Endothelial cell of umbilical vein (primary cell): ENCODE measurements around the gene METTL9. TPM values are rescaled to one million over a fixed set of nuclear protein-coding genes. Genes with fewer than 3 reads are reported as not detected.

Experiments
- BruUV-seq: library from RNA; stranded (reverse); fragments of 400-500 nt; replicated peaks from 2 replicates; lab custom pipeline; 2021; lab: Mats Ljungman, UMichigan
- CTCF ChIA-PET: fragments of 300-600, 350-600 bp; sonication (Branson Sonifier 250); formaldehyde crosslinking; loops from one replicate; lab custom pipeline; 2021; ENCODE audit warnings: antibody characterized with exemption, inconsistent platforms; lab: Charles Lee
- POLR2A ChIA-PET: fragments of 300-600, 350-600 bp; sonication (Branson Sonifier 250); formaldehyde crosslinking; loops from one replicate; lab custom pipeline; 2021; ENCODE audit warnings: antibody characterized with exemption, inconsistent platforms; lab: Charles Lee
- DNase-seq: peaks from one replicate; pipeline ENCODE4 v3.0.0-alpha.2; 2011; ENCODE audit warnings: low read depth, low spot score
- FAIRE-seq: peaks from 2 replicates; lab custom pipeline; 2011; peaks lifted over from hg19 to GRCh38; lab: Jason Lieb, UNC
- H2AFZ ChIP-seq: 2 replicates; pipeline ENCODE4 v1.6.0; 2012; ENCODE audit warnings: low read depth, low read length, control low read depth, inconsistent platforms
- H3K27ac ChIP-seq: 2 replicates; pipeline ENCODE4 v1.5.1; 2011; ENCODE audit warnings: low read depth, mild to moderate bottlenecking, control low read depth, low read length, moderate library complexity; ENCODE audit not compliant: insufficient read depth
- H3K27me3 ChIP-seq, 2 experiments: 2 replicates each; pipeline versions ENCODE4 v1.6.0 to v1.6.1; 2011; ENCODE audit warnings: low read length in 2 of 2, mixed read lengths in 1 of 2; ENCODE audit not compliant: control insufficient read depth in 2 of 2, insufficient read depth in 2 of 2
- H3K36me3 ChIP-seq, 2 experiments: 2 replicates in 1 of 2; 3 replicates in 1 of 2; pipeline ENCODE4 v1.5.1; 2011; ENCODE audit warnings: low read length in 2 of 2, mild to moderate bottlenecking in 1 of 2, moderate library complexity in 1 of 2; ENCODE audit not compliant: control insufficient read depth in 2 of 2, insufficient read depth in 2 of 2; ENCODE audit errors: extremely low read depth in 1 of 2
- H3K4me1 ChIP-seq: 3 replicates; pipeline ENCODE4 v1.5.1; 2011; ENCODE audit warnings: mild to moderate bottlenecking, low read length; ENCODE audit not compliant: control insufficient read depth, insufficient read depth; ENCODE audit errors: extremely low read depth
- H3K4me2 ChIP-seq: 2 replicates; pipeline ENCODE4 v1.6.1; 2011; ENCODE audit warnings: low read length, control low read depth, mixed read lengths; ENCODE audit not compliant: insufficient read depth
- H3K4me3 ChIP-seq, 3 experiments: fragments of 200-600 bp in 1 of 3; sonication (generic), shearing (Covaris generic) in 1 of 3; replicated peaks in 1 of 3; 2 replicates each; pipeline ENCODE4 v1.5.1; 2011 to 2016; ENCODE audit warnings: control low read depth in 3 of 3, low read length in 3 of 3, mild to moderate bottlenecking in 2 of 3, inconsistent platforms in 1 of 3, low read depth in 1 of 3, moderate library complexity in 1 of 3; ENCODE audit not compliant: insufficient read depth in 1 of 3
- H3K79me2 ChIP-seq: 2 replicates; pipeline ENCODE4 v1.6.0; 2012; ENCODE audit warnings: low read length, inconsistent platforms; ENCODE audit not compliant: control insufficient read depth, insufficient read depth
- H3K9ac ChIP-seq: replicated peaks from 2 replicates; pipeline ENCODE3; 2011; ENCODE audit warnings: low read length, control low read depth; ENCODE audit not compliant: insufficient read depth; ENCODE audit errors: extremely low read depth
- H3K9me1 ChIP-seq: replicated peaks from 3 replicates; pipeline ENCODE4 v1.6.0; 2011; ENCODE audit warnings: mild to moderate bottlenecking, low read length; ENCODE audit not compliant: control insufficient read depth, insufficient read depth; ENCODE audit errors: extremely low read depth
- H3K9me3 ChIP-seq: replicated peaks from 2 replicates; pipeline ENCODE4 v1.5.1; 2012; ENCODE audit warnings: low read length, inconsistent platforms; ENCODE audit not compliant: control insufficient read depth, insufficient read depth
- H4K20me1 ChIP-seq: replicated peaks from 2 replicates; pipeline ENCODE3; 2011; ENCODE audit warnings: mild to moderate bottlenecking, low read length; ENCODE audit not compliant: control insufficient read depth, insufficient read depth; ENCODE audit errors: extremely low read depth
- FOS ChIP-seq: IDR thresholded peaks from 2 replicates; pipeline ENCODE4 v1.6.1; 2011; ENCODE audit warnings: mild to moderate bottlenecking, low read length, moderate library complexity, borderline replicate concordance; ENCODE audit not compliant: insufficient read depth
- GATA2 ChIP-seq: IDR thresholded peaks from 2 replicates; pipeline ENCODE4 v1.7.0; 2011; ENCODE audit warnings: low read depth, mild to moderate bottlenecking, moderate library complexity, mixed read lengths, low read length; ENCODE audit not compliant: insufficient read length, insufficient read depth
- JUN ChIP-seq: IDR thresholded peaks from 2 replicates; pipeline ENCODE4 v1.6.1; 2011; ENCODE audit warnings: borderline replicate concordance, low read depth; ENCODE audit not compliant: insufficient read length, insufficient read depth
- MYC ChIP-seq: IDR thresholded peaks from one replicate; pipeline ENCODE4 v1.6.1; 2011; ENCODE audit warnings: mild to moderate bottlenecking, low read depth, low read length
- POLR2AphosphoS5 ChIP-seq: IDR thresholded peaks from 2 replicates; pipeline ENCODE4 v1.6.1; 2012; ENCODE audit warnings: low read depth, mild to moderate bottlenecking, control low read depth, low read length, moderate library complexity; ENCODE audit not compliant: insufficient read depth
- dilution Hi-C: fragments of 300-500 bp; cut with MboI; formaldehyde crosslinking; loops from one replicate; pipeline ENCODE4 v1.15.0; 2019; ENCODE audit warnings: low sequenced_read_pairs; ENCODE audit not compliant: extremely low pct_ligation_motif_present
- intact Hi-C: fragments of 100-400 bp; cut with micrococcal nuclease; formaldehyde crosslinking; loops from one replicate; pipeline ENCODE4 v1.10.0; 2022
- polyA plus RNA-seq, 4 experiments: library from polyadenylated mRNA; depleted of rRNA in 3 of 4; stranded (reverse) in 3 of 4; unstranded in 1 of 4; fragments of >200 nt; gene quantifications; 2 replicates each; pipeline versions ENCODE4 v1.2.1 to v1.2.3, GENCODE V29; 2011 to 2012; ENCODE audit warnings: missing spikeins in 1 of 4
- total RNA-seq: library from RNA; stranded (reverse); gene quantifications from 2 replicates; pipeline ENCODE4 v1.2.3, GENCODE V29; 2021
- TF ChIP-seq, protein P1 (sequence below): IDR thresholded peaks from 2 replicates; pipeline ENCODE4 v1.6.1; 2011; ENCODE audit not compliant: insufficient read depth, insufficient read length
- TF ChIP-seq, protein P2 (sequence below), 2 donors: IDR thresholded peaks; 1 replicate in 1 of 2; 2 replicates in 1 of 2; pipeline ENCODE4 v1.5.1; 2011; ENCODE audit warnings: low read length in 2 of 2, mild to moderate bottlenecking in 2 of 2, moderate library complexity in 2 of 2, control low read depth in 1 of 2, inconsistent platforms in 1 of 2, low read depth in 1 of 2; ENCODE audit not compliant: insufficient read depth in 1 of 2; ENCODE audit errors: extremely low read depth in 1 of 2

The METTL9 gene
- total and polyA plus RNA-seq, 2 donors (not counting 3 experiments of a cell fraction or from before 2014, with no cell fraction given), result 53.8 to 121 TPM

DNA sequence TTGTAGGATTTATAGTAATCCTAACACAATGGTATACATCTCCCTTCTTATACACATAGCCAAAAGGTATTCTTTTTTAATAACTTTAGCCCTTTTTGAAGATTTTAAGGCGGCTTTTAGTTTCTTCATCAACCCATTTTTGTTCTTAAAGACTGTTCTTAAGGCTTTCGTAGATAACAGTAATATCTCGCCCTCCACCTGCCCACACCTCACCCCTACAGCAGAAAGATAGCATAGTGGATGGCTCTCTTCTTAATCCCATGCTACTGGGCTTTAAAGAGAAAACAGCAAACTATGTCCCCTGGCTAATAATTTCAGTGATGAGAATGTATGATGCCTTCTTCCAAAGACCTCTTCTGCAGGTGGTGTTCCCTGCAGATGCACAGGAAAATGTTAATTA, 44.4 kb downstream of the METTL9 start:
- H3K79me2 ChIP-seq, result peaks cover 22% of the 10 kb centered on the region
- POLR2A ChIA-PET, result no interaction called here
- H2AFZ ChIP-seq, result no peak overlapping the region

DNA sequence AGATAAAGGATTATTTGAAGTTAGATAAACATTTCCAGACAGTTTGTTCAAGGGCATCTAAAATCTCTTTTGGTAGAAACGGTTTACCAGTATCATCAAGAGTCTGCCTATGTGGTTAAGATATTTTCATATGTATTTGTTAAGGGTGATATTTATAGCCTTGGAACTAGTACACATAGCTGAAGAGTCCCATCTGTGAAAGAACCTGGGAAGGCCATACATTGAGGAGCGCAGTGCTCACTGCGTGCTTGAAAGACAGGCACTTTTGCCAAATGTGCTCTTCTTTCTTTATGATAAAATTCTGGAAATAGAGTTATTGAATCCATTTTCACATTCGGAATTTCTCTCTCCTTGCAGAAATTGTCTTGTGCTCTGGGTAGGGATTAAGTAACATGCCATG, 45.3 kb downstream of the METTL9 start:
- no peaks in the 10 kb centered on the region for H3K36me3 ChIP-seq
- H3K9me3 ChIP-seq, result no peaks in the 10 kb centered on the region
- DNase-seq (no peak), FAIRE-seq (no peak)
- no peak overlapping the region for H3K4me2 ChIP-seq
- H4K20me1 ChIP-seq, result peaks cover 3% of the 10 kb centered on the region
- H3K27me3 ChIP-seq, result no peaks in the 10 kb centered on the region
- dilution Hi-C loops, result no loop called here
- TF ChIP-seq JUN, result no peak
- no peak for TF ChIP-seq POLR2AphosphoS5
- no peak for TF ChIP-seq MYC
- TF ChIP-seq GATA2, result no peak
- TF ChIP-seq FOS, result no peak
- TF ChIP-seq, protein P1, sequence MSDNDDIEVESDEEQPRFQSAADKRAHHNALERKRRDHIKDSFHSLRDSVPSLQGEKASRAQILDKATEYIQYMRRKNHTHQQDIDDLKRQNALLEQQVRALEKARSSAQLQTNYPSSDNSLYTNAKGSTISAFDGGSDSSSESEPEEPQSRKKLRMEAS, result no peak
- TF ChIP-seq, protein P2, sequence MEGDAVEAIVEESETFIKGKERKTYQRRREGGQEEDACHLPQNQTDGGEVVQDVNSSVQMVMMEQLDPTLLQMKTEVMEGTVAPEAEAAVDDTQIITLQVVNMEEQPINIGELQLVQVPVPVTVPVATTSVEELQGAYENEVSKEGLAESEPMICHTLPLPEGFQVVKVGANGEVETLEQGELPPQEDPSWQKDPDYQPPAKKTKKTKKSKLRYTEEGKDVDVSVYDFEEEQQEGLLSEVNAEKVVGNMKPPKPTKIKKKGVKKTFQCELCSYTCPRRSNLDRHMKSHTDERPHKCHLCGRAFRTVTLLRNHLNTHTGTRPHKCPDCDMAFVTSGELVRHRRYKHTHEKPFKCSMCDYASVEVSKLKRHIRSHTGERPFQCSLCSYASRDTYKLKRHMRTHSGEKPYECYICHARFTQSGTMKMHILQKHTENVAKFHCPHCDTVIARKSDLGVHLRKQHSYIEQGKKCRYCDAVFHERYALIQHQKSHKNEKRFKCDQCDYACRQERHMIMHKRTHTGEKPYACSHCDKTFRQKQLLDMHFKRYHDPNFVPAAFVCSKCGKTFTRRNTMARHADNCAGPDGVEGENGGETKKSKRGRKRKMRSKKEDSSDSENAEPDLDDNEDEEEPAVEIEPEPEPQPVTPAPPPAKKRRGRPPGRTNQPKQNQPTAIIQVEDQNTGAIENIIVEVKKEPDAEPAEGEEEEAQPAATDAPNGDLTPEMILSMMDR (IDR thresholded peaks at IDR 0.05; ENCODE audit: extremely low read depth in 1 of 2, insufficient read depth in 1 of 2, low read depth in 1 of 2, low read length in 2 of 2), result no peak
- H2AFZ ChIP-seq, result no peak overlapping the region
- intact Hi-C loops, result loop anchor here (5.0 kb wide), 1 partner anchor 47 kb away; the partner anchor contains the start of gene METTL9
- POLR2A ChIA-PET, result no interaction called here
- H3K9ac ChIP-seq, result no peak overlapping the region
- H3K27ac ChIP-seq, result no peak overlapping the region
- CTCF ChIA-PET, result interaction anchor here (1.3 to 2.2 kb wide), 3 partner anchors 13 to 63 kb away, joined by 3 to 8 read pairs (median 5); no protein-coding TSS in a partner anchor
- H3K79me2 ChIP-seq, result peaks cover 19% of the 10 kb centered on the region
- no peak overlapping the region for H3K4me3 ChIP-seq
- no TSS peak for BruUV-seq
- H3K4me1 ChIP-seq, result peaks cover 11% of the 10 kb centered on the region
- no peaks in the 10 kb centered on the region for H3K9me1 ChIP-seq

More for the DNA sequence above, 44.4 kb downstream of the METTL9 start:
- intact Hi-C loops (loop anchor here (5.0 kb wide), 1 partner anchor 46 kb away; the partner anchor contains the start of gene METTL9), dilution Hi-C loops (no loop called here)
- no peaks in the 10 kb centered on the region for H3K36me3 ChIP-seq
- no peak overlapping the region for H3K27ac ChIP-seq
- peaks cover 13% of the 10 kb centered on the region for H3K4me1 ChIP-seq
- no peaks in the 10 kb centered on the region for H3K9me1 ChIP-seq
- no peaks in the 10 kb centered on the region for H3K9me3 ChIP-seq
- no peaks in the 10 kb centered on the region for H3K27me3 ChIP-seq
- H4K20me1 ChIP-seq, result peaks cover 3% of the 10 kb centered on the region
- TF ChIP-seq, protein P1, result no peak
- BruUV-seq, result no TSS peak
- CTCF ChIA-PET, result interaction anchor here (1.3 to 2.2 kb wide), 3 partner anchors 13 to 63 kb away, joined by 3 to 8 read pairs (median 5); no protein-coding TSS in a partner anchor
- no peak overlapping the region for H3K9ac ChIP-seq
- no peak for FAIRE-seq
- no peak overlapping the region for H3K4me3 ChIP-seq
- no peak overlapping the region for H3K4me2 ChIP-seq
- DNase-seq, result no peak
